HG02623 (cell line): Measurements from ENCODE around the gene TRIM17.

Experiments
- ATAC-seq: cut with Tn5 transposase; IDR thresholded peaks from one replicate; pipeline ENCODE4 v1.9.1; 2021; ENCODE audit warnings: moderate library complexity; ENCODE audit not compliant: unreplicated experiment

The TRIM17 gene

GRCh38 chr1:228416217-228416933, at the start of gene TRIM17:
Gene TRIM17 (minus strand): TSS chr1:228416861. CDS start chr1:228415072, 1,789 bp downstream.
- ATAC-seq: no peak

DNA sequence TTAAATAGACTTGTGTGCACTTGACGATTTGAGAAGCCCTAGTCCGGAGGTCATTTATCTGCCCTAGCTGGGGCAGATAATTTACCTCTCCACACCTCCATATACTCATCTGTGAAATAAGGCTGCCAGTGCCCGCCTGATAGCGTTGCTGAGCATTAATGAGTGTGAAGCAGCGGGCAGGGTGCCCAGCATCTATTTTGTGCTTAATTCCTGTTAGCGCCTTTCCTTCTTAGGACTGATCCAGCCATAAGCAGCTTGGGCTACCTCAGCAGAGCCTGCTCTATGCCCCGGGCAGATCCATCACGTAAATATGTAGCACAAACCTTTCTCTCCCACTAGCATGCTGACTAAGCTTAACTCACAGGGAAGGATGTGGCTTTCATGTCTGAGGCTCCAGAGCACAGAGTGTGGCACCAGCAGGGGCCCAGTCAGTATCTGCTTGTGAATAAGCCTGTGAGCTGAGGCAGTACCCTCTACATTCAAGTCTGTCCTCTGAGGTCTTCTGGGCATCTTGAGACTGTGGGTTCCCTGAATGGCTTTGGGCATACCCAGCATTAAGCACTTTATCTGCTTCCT, 49.0 kb upstream of the TRIM17 start:
- no peak for ATAC-seq

DNA sequence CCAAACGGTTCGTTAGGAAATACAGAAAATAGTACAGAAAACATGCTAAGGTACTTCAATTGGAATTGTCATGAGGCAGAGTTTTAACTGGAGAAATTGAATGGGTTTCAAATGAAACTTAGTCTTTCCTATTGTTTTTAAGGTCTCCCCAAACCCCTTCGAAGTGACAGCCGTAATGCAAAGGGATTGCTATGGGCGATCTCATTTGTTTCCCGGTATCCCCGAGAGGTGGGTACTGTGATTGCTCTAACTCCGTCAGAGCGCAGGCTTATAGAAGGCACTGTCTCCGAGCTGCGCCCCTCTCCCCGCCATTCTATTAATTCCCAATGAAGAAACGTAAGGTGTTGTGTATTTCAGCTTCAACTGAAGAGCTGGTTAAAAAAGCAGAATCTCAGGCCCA, 48.5 kb upstream of the TRIM17 start:
- no peak for ATAC-seq

DNA sequence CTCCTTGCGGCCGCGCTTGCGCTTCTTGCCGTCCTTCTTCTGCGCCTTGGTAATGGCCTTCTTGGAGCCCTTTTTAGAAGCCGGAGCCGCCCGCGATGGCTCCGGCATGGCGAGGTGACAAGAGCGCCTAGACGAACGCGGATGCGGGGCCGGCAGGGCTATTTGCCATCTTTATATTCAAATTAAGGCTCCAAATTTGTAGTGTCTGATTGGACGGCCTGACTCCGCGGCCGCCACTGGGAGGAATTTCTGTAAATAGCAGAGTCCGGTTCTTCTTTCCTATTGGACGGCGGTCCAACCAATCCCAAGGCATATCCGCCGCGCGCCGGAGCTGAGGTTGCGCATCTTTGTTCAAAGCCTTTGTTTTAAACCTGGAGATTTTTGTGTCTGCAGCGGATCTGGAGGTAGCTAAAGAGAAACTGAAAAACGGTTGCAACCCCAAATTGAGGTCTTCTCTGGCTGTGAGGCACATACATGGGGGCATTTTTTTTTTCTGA, 47.9 kb upstream of the TRIM17 start:
- peak; percentile 89 for ATAC-seq

- ATAC-seq: peak; percentile 33
These were observed 47.1 kb upstream of the TRIM17 start for GRCh38 chr1:228463559-228464455.

- ATAC-seq: no peak
These were observed 46.4 kb upstream of the TRIM17 start for GRCh38 chr1:228463009-228463558.

DNA sequence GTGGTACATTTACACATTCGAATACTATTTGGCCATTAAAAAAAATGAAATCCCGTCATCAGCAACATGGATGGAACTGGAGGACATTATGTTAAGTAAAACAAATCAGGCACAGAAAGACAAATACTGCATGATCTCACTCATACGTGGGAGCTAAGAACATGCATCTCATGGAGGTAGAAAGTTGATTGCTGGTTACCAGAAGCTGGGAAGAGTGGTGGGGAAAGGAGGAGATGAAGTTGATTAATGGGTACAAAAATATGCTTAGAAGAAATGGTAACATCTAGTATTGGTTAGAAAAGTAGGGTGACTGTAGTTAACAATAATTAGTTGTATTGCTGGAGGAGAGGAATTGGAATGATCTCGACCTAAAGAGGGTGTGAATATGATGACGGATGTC, 45.9 kb upstream of the TRIM17 start:
- ATAC-seq: no peak

GRCh38 chr1:228460821-228461220, 44.2 kb upstream of the TRIM17 start:
- ATAC-seq: no peak

GRCh38 chr1:228459091-228459993, 42.7 kb upstream of the TRIM17 start:
- ATAC-seq: no peak

DNA sequence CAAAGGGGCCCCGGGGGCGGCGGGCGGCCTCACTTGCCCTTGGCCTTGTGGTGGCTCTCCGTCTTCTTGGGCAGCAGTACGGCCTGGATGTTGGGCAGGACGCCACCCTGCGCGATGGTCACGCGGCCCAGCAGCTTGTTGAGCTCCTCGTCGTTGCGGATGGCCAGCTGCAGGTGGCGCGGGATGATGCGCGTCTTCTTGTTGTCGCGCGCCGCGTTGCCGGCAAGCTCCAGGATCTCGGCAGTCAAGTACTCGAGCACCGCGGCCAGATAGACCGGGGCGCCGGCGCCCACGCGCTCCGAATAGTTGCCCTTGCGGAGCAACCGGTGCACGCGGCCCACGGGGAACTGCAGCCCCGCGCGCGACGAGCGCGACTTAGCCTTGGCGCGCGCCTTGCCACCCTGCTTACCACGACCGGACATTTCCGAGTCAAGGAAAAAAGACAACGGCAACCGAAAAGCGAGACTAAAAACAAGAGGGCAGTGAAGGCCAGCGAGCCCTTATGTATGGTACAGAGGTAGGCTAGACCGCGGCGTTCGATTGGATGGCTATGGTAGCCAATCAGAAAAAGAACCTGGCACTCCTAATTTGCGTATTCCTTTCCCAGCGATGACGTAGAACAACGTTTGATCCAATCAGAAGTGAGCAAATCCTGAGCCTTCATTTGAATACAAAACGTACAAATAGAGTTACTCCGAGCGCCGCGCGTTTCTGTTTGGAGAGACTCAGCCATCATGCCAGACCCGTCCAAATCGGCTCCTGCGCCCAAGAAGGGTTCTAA, 40.9 kb upstream of the TRIM17 start:
- peak; percentile 90 for ATAC-seq

DNA sequence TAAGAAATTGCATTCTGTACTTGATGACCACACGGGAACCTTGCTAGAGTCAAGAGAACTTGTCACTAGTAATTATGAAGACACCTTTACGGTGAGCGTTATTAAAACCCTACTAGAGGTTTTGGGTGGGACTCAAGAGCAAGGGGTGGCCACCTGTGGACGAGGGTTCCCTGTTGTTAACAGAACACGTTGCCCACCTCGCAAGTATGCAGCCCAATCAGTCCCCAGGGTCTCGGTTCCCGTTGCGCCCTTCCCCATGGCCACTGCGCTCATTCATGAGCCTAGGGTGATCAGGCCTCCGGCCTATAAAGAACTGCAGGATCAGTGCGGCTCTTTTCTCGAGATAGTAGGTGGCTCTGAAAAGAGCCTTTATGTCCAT, 40.3 kb upstream of the TRIM17 start:
- ATAC-seq: peak; percentile 0

- no peak for ATAC-seq
These were observed 39.8 kb upstream of the TRIM17 start for GRCh38 chr1:228456252-228457016.

- no peak for ATAC-seq
These were observed 39.1 kb upstream of the TRIM17 start for GRCh38 chr1:228455715-228456114.

GRCh38 chr1:228454238-228454637, 37.6 kb upstream of the TRIM17 start:
- no peak for ATAC-seq

DNA sequence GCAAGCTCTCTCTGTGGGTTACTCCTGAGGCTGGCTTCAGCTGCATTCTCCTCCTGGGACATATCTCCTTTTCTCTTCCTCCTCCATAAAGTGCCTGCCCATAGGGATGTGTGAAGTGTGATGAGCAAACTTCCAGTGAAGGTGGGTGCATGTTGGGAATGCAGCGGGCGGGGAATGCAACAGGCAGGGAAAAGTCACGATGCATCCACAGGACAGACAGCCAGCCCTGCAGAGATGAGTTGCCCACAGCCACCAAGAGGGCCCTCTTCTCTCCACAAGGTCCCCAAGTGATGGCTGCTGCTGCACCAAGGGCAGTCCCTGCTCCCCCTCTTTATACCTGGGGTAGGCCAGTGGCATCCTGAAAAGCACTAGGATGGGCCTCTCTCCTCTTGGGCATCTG, 37.0 kb upstream of the TRIM17 start:
- ATAC-seq: no peak

DNA sequence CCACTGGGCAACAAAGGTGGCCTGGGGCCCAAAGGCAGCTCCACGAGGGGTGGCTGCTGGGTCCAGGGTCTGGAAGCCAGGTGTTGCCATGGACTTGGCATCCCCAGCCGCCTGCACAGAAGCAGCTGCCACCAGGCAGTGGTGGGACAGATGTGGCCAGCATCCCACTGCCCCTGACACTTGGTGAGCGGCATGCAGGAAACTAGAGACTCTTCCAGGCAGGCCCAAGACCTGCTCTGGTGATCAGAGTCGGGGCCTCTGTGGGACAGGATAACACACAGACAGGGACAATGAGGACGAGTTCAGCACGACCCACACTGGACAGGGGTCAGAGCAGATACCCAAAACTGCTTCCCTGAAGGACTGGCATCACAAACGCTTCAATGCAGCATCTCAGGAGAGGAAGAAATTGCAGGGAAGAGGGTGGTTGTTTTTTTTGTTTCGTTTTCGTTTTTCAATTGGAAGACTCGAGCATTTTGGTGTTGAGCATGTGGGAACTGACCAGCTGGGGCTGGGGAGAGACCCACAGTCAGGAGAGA, 36.4 kb upstream of the TRIM17 start:
- ATAC-seq: no peak

- ATAC-seq: no peak
These were observed 35.7 kb upstream of the TRIM17 start for GRCh38 chr1:228452194-228453021.

GRCh38 chr1:228450200-228450599, 33.5 kb upstream of the TRIM17 start:
- ATAC-seq: no peak
